Astrocyte of the spinal cord (primary cell): ENCODE results near the gene RAET1L.
"Not testable (repeated sequence)": the region's sequence is repeated elsewhere in the genome, so short reads cannot be mapped to it uniquely, and the experiment has no call there.

Source experiments
- DNase-seq: peaks from one replicate; pipeline ENCODE4 v3.0.0; 2011; ENCODE audit warnings: low read depth, low spot score
- H3K4me3 ChIP-seq: 2 replicates; pipeline ENCODE4 v1.5.1; 2011; ENCODE audit warnings: low read depth, mild to moderate bottlenecking, low read length, moderate library complexity
- CTCF ChIP-seq: IDR thresholded peaks from 2 replicates; pipeline ENCODE4 v1.5.1; 2012; ENCODE audit warnings: low read depth, mild to moderate bottlenecking, low read length, inconsistent platforms
- in situ Hi-C: cut with HindIII; loops from 2 replicates; pipeline ENCODE4 v1.10.0; 2017; ENCODE audit warnings: low sequenced_read_pairs

The RAET1L gene

GRCh38 chr6:150005761-150006651, 19.3 kb downstream of the RAET1L start:
- in situ Hi-C loops: no loop called here
- no peak for DNase-seq
- peak overlapping the region; percentile 68 for H3K4me3 ChIP-seq
- no peak for TF ChIP-seq CTCF

GRCh38 chr6:150004783-150005717, 20.3 kb downstream of the RAET1L start:
- no peak for TF ChIP-seq CTCF

GRCh38 chr6:150004101-150004782, 21.1 kb downstream of the RAET1L start:
- H3K4me3 ChIP-seq: peak overlapping the region; percentile 68
- in situ Hi-C loops: no loop called here
- TF ChIP-seq CTCF: no peak
- no peak for DNase-seq

More at GRCh38 chr6:150004783-150005717, 20.3 kb downstream of the RAET1L start:
- in situ Hi-C loops: no loop called here
- H3K4me3 ChIP-seq: peak overlapping the region; percentile 68
- peak; percentile 86 for DNase-seq

- DNase-seq, in situ Hi-C loops, H3K4me3 ChIP-seq: not testable (repeated sequence)
These were observed 21.7 kb downstream of the RAET1L start for GRCh38 chr6:150003599-150003998.

GRCh38 chr6:150002710-150003109, 22.6 kb downstream of the RAET1L start:
- no peak for TF ChIP-seq CTCF
- DNase-seq: no peak
- no peak overlapping the region for H3K4me3 ChIP-seq

GRCh38 chr6:150001295-150002008, 23.9 kb downstream of the RAET1L start:
- DNase-seq: no peak
- in situ Hi-C loops: no loop called here

More at GRCh38 chr6:150002710-150003109, 22.6 kb downstream of the RAET1L start:
- in situ Hi-C loops: no loop called here

More at GRCh38 chr6:150001295-150002008, 23.9 kb downstream of the RAET1L start:
- no peak overlapping the region for H3K4me3 ChIP-seq
- TF ChIP-seq CTCF: no peak
